Activated CD8-positive, alpha-beta memory T cell treated with anti-CD3 and anti-CD28 coated beads for 4 hours (primary cell): ENCODE measurements around the gene GHDC.
"Not testable (repeated sequence)": the region's sequence is repeated elsewhere in the genome, so short reads cannot be mapped to it uniquely, and the experiment has no call there.

ENCODE experiments used
- DNase-seq, 2 donors: peaks; one replicate each; pipeline ENCODE4 v3.0.0-alpha.2; 2020; ENCODE audit warnings: low read depth in 2 of 2

Gene GHDC

GRCh38 chr17:42155614-42156045, 38.7 kb downstream of the GHDC start:
- DNase-seq, result no peak

GRCh38 chr17:42153919-42154742, 40.2 kb downstream of the GHDC start:
- no peak for DNase-seq

GRCh38 chr17:42146911-42147607, 47.2 kb downstream of the GHDC start:
- no peak for DNase-seq

GRCh38 chr17:42143138-42143537, 51.2 kb downstream of the GHDC start:
- DNase-seq, result not testable (repeated sequence)

- DNase-seq, result no peak
Observed at GRCh38 chr17:42142371-42142896, 51.9 kb downstream of the GHDC start.

GRCh38 chr17:42141382-42141781, 52.9 kb downstream of the GHDC start:
- DNase-seq, result no peak

GRCh38 chr17:42140690-42141089, 53.6 kb downstream of the GHDC start:
- DNase-seq, result not testable (repeated sequence)
